Keratinocyte (primary cell): ENCODE results near the gene ARPC4. TPM values are rescaled to one million over a fixed set of nuclear protein-coding genes. Genes with fewer than 3 reads are reported as not detected.

Experiments
- DNase-seq: peaks from one replicate; pipeline ENCODE4 v3.0.0-alpha.2; 2011; ENCODE audit warnings: low read depth, missing footprints, low spot score
- FAIRE-seq: peaks from 2 replicates; lab custom pipeline; 2011; peaks lifted over from hg19 to GRCh38; lab: Jason Lieb, UNC
- H2AFZ ChIP-seq: 2 replicates; pipeline ENCODE4 v1.6.0; 2012; ENCODE audit warnings: low read length, control low read depth, inconsistent platforms; ENCODE audit not compliant: control insufficient read depth
- H3K27ac ChIP-seq: 2 replicates; pipeline ENCODE4 v1.5.1; 2011; ENCODE audit warnings: low read length; ENCODE audit not compliant: control insufficient read depth, insufficient read depth
- H3K27me3 ChIP-seq: 3 replicates; pipeline ENCODE4 v1.6.0; 2011; ENCODE audit warnings: low read length; ENCODE audit not compliant: control insufficient read depth, insufficient read depth; ENCODE audit errors: extremely low read depth
- H3K36me3 ChIP-seq, 2 experiments: 2 replicates in 1 of 2; 3 replicates in 1 of 2; pipeline ENCODE4 v1.5.1; 2011; ENCODE audit warnings: low read length in 2 of 2, mild to moderate bottlenecking in 1 of 2; ENCODE audit not compliant: control insufficient read depth in 2 of 2, insufficient read depth in 2 of 2; ENCODE audit errors: extremely low read depth in 1 of 2
- H3K4me1 ChIP-seq: 3 replicates; pipeline ENCODE4 v1.5.1; 2011; ENCODE audit warnings: low read length; ENCODE audit not compliant: control insufficient read depth, insufficient read depth; ENCODE audit errors: extremely low read depth
- H3K4me2 ChIP-seq: 3 replicates; pipeline ENCODE4 v1.6.0; 2011; ENCODE audit warnings: low read depth, low read length; ENCODE audit not compliant: control insufficient read depth, insufficient read depth; ENCODE audit errors: extremely low read depth
- H3K4me3 ChIP-seq, 3 experiments: fragments of 200-600 bp in 1 of 3; sonication (generic) in 1 of 3; 2 replicates in 2 of 3; 3 replicates in 1 of 3; pipeline ENCODE4 v1.5.1; 2011 to 2016; ENCODE audit warnings: low read length in 3 of 3, mild to moderate bottlenecking in 3 of 3, control low read depth in 2 of 3, inconsistent platforms in 1 of 3, low read depth in 1 of 3, mixed read lengths in 1 of 3, mixed run types in 1 of 3, moderate library complexity in 1 of 3; ENCODE audit not compliant: control insufficient read depth in 2 of 3, insufficient read depth in 2 of 3; ENCODE audit errors: extremely low read depth in 1 of 3
- H3K79me2 ChIP-seq: 2 replicates; pipeline ENCODE4 v1.6.0; 2012; ENCODE audit warnings: low read length; ENCODE audit not compliant: control insufficient read depth, insufficient read depth
- H3K9ac ChIP-seq: 3 replicates; pipeline ENCODE4 v1.6.0; 2011; ENCODE audit warnings: low read length; ENCODE audit not compliant: control insufficient read depth, insufficient read depth; ENCODE audit errors: extremely low read depth
- H3K9me1 ChIP-seq: 3 replicates; pipeline ENCODE4 v1.6.0; 2011; ENCODE audit warnings: low read length; ENCODE audit not compliant: control insufficient read depth, insufficient read depth; ENCODE audit errors: extremely low read depth
- H3K9me3 ChIP-seq: 2 replicates; pipeline ENCODE4 v1.5.1; 2012; ENCODE audit warnings: low read depth, low read length; ENCODE audit not compliant: control insufficient read depth
- H4K20me1 ChIP-seq: 3 replicates; pipeline ENCODE4 v1.6.0; 2011; ENCODE audit warnings: low read length; ENCODE audit not compliant: control insufficient read depth, insufficient read depth; ENCODE audit errors: extremely low read depth
- EZH2 ChIP-seq: IDR thresholded peaks from one replicate; pipeline ENCODE4 v1.6.1; 2012; ENCODE audit warnings: inconsistent platforms, mild to moderate bottlenecking, low read length, moderate library complexity
- dilution Hi-C: fragments of 300-500 bp; cut with MboI; formaldehyde crosslinking; loops from one replicate; pipeline ENCODE4 v1.7.0; 2020; ENCODE audit warnings: low sequenced_read_pairs; ENCODE audit not compliant: extremely low pct_ligation_motif_present
- polyA plus RNA-seq, 5 experiments: library from polyadenylated mRNA; depleted of rRNA in 3 of 5; stranded (reverse) in 3 of 5; stranded (forward) in 1 of 5; unstranded in 1 of 5; fragments of >200 nt; gene quantifications; 1 replicate in 1 of 5; 2 replicates in 3 of 5; 3 replicates in 1 of 5; pipeline versions ENCODE4 v1.2.1 to v1.2.3, GENCODE V29; 2011 to 2012; ENCODE audit warnings: missing spikeins in 2 of 5, low read depth in 1 of 5, low replicate concordance in 1 of 5
- TF ChIP-seq, protein P1 (sequence below), 3 experiments: IDR thresholded peaks in 1 of 3; conservative IDR thresholded peaks in 1 of 3; optimal IDR thresholded peaks in 1 of 3; 2 replicates in 2 of 3; 3 replicates in 1 of 3; pipeline versions ENCODE3 to v1.5.1; 2011; ENCODE audit warnings: low read length in 3 of 3, mild to moderate bottlenecking in 3 of 3, moderate library complexity in 2 of 3, control low read depth in 1 of 3, inconsistent platforms in 1 of 3; ENCODE audit not compliant: insufficient read depth in 2 of 3; ENCODE audit errors: extremely low read depth in 1 of 3

ARPC4 gene
- polyA plus RNA-seq, 1 donor (not counting 4 experiments of a cell fraction or from before 2014, with no cell fraction given): 173 TPM

DNA sequence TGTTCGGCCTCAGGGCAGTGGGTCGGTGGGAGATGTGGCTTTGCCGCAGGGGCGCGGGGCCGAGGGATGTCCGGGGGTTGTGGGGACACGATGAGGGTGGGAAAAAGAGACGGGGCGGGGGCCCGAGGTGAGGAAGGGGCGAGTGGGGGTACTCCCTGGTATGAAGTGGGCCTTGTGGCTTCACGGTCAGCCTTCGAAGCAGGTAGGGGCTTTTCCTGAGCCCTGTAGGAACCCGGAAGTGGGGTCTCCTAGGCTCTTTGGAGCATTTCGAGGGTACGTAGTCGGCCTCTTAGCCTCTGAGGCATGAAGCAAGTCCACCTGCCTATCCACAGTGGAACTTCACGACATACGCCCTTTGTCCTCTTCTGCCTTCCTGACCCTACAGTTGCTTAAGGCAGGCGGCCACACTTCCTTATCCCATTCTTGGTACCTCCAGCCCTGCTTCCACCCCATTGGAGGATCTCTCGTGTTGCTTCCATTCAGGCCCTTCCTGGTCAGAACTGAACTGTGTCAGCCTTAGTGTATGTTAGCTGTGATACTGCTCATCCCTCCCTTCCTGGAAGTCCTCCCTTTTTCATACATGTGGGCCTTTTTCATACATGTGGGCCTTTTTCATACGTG lies 389 bp downstream of the ARPC4 start:
- H3K27me3 ChIP-seq: no peaks in the 10 kb centered on the region
- H4K20me1 ChIP-seq: peaks cover 2% of the 10 kb centered on the region
- peaks cover 13 to 27% of the 10 kb centered on the region in 2 experiments for H3K36me3 ChIP-seq
- TF ChIP-seq, protein P1, sequence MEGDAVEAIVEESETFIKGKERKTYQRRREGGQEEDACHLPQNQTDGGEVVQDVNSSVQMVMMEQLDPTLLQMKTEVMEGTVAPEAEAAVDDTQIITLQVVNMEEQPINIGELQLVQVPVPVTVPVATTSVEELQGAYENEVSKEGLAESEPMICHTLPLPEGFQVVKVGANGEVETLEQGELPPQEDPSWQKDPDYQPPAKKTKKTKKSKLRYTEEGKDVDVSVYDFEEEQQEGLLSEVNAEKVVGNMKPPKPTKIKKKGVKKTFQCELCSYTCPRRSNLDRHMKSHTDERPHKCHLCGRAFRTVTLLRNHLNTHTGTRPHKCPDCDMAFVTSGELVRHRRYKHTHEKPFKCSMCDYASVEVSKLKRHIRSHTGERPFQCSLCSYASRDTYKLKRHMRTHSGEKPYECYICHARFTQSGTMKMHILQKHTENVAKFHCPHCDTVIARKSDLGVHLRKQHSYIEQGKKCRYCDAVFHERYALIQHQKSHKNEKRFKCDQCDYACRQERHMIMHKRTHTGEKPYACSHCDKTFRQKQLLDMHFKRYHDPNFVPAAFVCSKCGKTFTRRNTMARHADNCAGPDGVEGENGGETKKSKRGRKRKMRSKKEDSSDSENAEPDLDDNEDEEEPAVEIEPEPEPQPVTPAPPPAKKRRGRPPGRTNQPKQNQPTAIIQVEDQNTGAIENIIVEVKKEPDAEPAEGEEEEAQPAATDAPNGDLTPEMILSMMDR (optimal IDR thresholded peaks at IDR 0.05 in 1 of 3, IDR thresholded peaks at IDR 0.05 in 1 of 3, conservative IDR thresholded peaks at IDR 0.05 in 1 of 3; ENCODE audit: extremely low read depth in 1 of 3, insufficient read depth in 2 of 3, low read length in 3 of 3): no peak
- no peak for TF ChIP-seq EZH2
- peak overlapping the region; percentile 61 to 100 (median 86) for H3K4me3 ChIP-seq
- no peaks in the 10 kb centered on the region for H3K9me1 ChIP-seq
- H2AFZ ChIP-seq: peak overlapping the region; percentile 82
- FAIRE-seq (no peak), DNase-seq (no peak)
- peaks cover 14% of the 10 kb centered on the region for H3K4me1 ChIP-seq
- peaks cover 57% of the 10 kb centered on the region for H3K79me2 ChIP-seq
- dilution Hi-C loops: no loop called here
- H3K9me3 ChIP-seq: no peaks in the 10 kb centered on the region
- peak overlapping the region; percentile 98 for H3K4me2 ChIP-seq
- peak overlapping the region; percentile 81 for H3K27ac ChIP-seq
- peak overlapping the region; percentile 96 for H3K9ac ChIP-seq

GRCh38 chr3:9794400-9794799 lies 1.5 kb downstream of the ARPC4 start:
- H3K27ac ChIP-seq: no peak overlapping the region
- H3K9ac ChIP-seq: no peak overlapping the region
- H3K27me3 ChIP-seq: no peaks in the 10 kb centered on the region
- H3K9me3 ChIP-seq: no peaks in the 10 kb centered on the region
- TF ChIP-seq, protein P1 (optimal IDR thresholded peaks at IDR 0.05 in 1 of 3, IDR thresholded peaks at IDR 0.05 in 1 of 3, conservative IDR thresholded peaks at IDR 0.05 in 1 of 3; ENCODE audit: extremely low read depth in 1 of 3, insufficient read depth in 2 of 3, low read length in 3 of 3): no peak
- TF ChIP-seq EZH2: no peak
- FAIRE-seq: no peak
- dilution Hi-C loops: no loop called here
- no peak for DNase-seq
- no peak overlapping the region for H3K4me2 ChIP-seq
- no peaks in the 10 kb centered on the region for H3K9me1 ChIP-seq
- H3K79me2 ChIP-seq: peaks cover 59% of the 10 kb centered on the region
- peaks cover 2% of the 10 kb centered on the region for H4K20me1 ChIP-seq
- H3K4me3 ChIP-seq: no peak overlapping the region
- peaks cover 14% of the 10 kb centered on the region for H3K4me1 ChIP-seq
- peaks cover 13 to 32% of the 10 kb centered on the region in 2 experiments for H3K36me3 ChIP-seq
- no peak overlapping the region for H2AFZ ChIP-seq
